Activated gamma-delta T cell treated with anti-CD3 and anti-CD28 coated beads, Interleukin-2, amount 50 U/mL, for 16 hours (primary cell): Measurements from ENCODE around the gene GALNT9.

Source experiments
- DNase-seq: peaks from one replicate; pipeline ENCODE4 v3.0.0-alpha.2; 2020; ENCODE audit warnings: low read depth

GALNT9 gene

DNA sequence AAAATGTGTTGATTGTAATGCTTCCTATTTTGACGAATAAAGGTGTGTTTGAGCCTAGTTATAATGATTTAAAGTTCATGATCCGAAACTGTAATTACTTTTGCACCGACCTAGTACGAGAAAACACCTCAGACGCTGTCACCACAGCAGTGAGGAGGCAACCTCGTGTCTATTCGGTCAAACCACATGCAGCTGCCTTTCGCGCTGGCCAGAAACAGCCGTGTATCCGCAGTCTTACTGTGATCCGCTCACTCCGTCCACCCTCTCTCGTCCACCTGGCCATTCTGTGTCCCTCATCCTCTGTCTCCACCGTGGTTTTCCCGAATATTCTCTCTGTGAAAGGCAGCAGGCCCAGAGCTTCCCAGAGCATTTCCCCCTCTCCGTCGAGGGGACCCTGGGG lies 118.1 kb downstream of the GALNT9 start:
- no peak for DNase-seq

DNA sequence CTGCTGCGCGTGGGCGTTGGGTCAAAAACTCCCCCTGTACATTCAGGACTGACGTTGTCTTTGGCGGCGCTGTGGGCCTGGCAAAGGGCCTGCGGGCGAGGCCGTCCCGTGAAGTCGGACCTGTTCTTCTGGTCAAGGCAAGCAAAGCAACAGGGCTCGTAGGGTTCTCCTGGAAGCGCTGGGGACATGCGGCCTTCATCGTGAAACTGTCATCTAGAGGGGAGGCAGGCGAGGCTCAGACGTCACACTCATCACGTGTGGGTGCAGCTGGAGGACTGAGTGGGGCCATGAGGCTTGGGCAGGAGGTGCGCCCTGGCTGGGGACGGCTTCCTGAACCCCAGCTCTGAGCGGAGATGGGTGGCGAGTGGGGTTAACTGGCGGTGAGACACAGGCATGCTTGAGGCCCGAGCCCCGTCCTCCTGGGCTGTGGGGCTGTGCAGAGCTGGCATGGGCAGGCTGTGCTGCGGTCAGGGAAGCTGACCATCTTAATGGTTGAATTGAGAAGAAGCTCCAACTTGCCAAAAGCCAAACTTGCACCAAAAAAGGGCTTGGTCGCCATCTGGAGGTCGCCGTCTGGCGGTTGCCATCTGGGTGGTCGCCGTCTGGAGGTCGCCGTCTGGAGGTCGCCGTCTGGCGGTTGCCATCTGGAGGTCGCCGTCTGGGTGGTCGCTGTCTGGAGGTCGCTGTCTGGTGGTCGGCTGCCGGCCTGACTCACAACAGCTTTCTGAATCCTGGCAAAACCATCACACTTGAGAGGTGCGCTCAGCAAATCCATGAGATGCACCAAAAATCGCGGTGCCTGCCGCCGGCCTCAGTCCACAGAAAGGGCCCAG lies 119.0 kb downstream of the GALNT9 start:
- DNase-seq: no peak

GRCh38 chr12:132209619-132210222 lies 119.7 kb downstream of the GALNT9 start:
- no peak for DNase-seq

- DNase-seq: no peak
Measured at GRCh38 chr12:132208153-132208823, 121.1 kb downstream of the GALNT9 start.

DNA sequence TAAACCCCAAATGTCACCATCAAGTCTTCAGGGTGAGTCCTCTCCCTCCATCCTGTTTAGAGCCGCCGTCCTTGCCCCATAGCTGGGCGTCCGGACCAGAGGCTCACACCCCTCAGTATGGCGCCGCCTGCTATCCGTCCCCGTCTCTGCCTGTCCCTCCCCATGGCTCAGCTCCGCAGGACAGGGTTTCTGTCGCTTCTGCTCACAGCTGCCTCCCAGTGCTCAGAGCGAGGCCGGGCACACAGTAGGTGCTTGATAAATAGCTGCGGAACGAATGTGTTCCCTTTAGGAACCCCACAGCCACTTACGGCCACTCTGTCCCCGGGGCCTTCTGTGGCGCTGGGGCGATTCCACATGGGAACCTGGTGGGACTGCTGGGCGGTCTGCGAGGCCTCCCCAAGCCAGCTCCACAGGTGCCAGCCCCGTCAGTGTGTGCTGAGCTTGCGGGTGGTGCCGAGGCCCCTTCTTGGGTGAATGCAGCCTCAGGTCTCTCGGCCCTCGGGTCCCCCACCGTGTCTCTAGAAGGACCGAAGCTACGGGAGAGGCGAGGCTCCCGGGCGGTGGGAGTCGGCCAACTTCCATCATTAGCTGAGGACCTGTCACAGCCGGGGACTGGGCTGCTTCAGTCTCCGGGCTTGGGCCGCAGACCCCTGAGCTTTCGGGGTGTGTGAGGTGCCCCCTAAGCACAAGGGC lies 122.2 kb downstream of the GALNT9 start:
- no peak for DNase-seq

DNA sequence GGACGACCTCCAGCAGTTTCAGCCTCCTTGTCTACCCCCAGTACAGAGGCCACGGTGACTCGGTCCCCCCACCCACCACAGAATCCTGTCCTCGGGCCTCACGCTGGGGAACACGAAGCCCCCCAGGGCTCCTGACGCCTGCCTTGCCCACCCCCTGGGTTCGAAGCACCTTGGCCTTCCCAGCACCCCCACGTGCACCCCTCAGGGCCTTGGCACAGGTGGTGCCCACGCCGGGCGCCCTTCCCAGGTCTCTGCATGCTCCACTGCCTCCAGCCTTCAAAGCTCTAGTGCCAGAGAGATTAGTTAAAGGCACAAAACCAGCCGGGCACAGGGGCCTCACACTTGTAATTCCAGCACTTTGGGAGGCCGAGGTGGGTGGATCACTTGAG lies 123.3 kb downstream of the GALNT9 start:
- no peak for DNase-seq

DNA sequence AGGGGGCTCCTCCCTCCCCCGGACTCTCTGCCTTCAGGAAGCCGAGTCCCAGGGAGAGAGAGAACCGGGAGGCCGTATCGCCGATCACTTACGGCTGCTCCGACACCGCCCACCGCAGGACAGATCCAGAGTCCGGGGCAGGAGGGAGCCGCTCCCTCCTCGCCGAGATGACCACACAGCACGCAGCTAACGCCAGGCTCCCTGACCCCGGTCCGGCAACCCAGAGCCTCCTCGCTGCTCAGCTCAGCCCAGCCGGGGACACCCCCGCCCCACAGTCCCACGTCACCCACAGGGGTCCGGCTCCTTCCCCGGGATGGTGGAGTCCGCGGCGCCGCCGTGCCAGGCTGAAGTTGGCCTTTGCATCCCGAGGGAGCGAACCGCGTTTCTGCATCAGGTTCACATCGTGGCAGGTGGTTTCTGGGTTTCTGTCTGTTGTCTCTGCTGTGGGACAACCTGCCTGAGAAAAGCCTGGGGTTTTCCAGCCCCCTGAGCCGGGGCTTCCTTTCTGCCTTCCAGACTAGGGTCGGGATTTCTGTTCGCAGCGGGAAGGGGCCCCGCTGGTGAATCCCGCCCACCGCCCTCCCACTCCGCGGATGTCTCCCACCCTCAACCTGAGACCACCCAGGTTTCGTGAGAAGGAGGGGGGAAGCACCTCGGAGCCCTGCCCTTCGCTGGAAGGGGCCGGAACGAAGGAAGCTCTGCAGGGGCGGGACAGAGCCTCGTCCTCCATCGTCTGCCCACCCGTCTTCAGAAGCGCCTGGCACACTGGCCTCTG lies 123.9 kb downstream of the GALNT9 start:
- no peak for DNase-seq

DNA sequence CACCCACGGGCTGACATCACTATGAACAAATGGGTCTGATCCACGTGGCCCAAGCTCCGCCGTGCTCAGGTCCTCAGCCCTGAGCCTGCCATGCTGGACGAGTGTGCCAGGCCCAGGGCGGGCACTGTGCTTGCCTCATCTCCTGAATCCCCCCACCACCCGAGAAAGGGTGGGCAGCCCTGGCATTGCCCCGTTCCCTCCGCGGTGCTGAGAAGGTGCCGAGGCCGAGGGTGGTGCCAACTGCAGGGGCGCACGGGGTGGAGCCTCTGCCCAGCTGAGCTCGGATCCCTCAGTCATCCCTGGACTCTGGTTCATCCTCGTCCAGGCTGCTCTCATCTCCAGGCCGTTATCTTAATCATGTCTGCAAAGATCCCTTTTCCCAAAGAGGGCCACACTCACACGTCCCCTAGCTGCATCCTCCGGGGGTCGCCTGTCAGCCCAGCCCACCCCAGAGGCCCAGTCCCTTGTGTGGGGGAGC lies 124.6 kb downstream of the GALNT9 start:
- no peak for DNase-seq

- DNase-seq: no peak
Measured at GRCh38 chr12:132204063-132204792, 125.2 kb downstream of the GALNT9 start.

GRCh38 chr12:132202929-132203721 lies 126.3 kb downstream of the GALNT9 start:
- DNase-seq: no peak

DNA sequence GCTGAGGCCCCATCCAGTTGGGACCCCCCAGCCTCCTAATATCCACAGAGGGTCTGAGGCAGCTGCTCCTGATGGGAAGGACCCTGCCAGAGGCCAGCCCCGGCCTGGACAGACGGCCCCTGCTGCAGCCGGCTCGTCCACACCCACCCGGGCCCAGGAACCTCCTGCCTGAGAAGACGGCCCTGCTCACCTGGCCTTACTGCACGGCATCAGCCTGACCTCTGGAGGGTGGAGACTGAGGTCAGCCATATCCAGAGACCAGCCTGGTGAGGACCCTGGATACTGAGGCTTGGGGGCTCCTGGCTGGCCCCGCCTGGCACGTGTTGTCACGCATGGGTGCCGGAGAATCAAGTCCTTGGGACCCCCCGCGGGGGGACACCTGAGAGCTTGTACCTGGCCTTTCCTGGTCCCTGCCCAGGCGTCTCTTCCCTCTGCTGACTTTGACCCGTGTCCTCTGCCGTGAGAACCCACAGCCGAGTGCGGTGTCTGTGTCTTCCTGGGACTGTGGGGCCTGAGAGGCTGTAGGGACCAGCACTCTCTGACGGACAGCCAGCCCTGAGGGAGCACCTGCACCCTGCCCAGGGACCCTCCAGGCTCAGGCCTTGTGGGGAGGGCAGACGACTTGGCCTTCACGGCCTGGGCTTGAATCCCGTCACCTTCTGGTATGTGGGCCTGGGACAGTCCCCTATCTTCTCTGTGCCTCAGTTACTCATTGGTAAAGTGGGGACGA lies 127.8 kb downstream of the GALNT9 start:
- DNase-seq: no peak

DNA sequence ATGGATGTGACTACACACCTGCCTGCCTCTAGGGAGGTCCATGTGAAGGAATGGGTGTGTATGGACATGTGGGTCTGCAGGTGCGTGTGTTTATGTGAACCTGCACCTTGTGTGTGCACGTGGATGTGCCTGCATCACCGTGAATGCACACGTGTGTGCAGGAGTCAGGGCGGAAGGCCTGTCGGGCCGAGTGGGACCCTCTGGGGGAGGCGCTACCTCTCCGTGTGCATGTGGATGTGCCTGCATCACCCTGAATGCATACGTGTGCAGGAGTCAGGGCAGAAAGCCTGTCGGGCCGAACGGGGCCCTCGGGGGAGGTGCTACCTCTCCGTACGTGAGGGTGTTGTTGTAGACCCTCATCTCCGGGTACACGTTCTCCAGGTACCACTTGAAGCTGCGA lies 128.6 kb downstream of the GALNT9 start:
- DNase-seq: no peak

DNA sequence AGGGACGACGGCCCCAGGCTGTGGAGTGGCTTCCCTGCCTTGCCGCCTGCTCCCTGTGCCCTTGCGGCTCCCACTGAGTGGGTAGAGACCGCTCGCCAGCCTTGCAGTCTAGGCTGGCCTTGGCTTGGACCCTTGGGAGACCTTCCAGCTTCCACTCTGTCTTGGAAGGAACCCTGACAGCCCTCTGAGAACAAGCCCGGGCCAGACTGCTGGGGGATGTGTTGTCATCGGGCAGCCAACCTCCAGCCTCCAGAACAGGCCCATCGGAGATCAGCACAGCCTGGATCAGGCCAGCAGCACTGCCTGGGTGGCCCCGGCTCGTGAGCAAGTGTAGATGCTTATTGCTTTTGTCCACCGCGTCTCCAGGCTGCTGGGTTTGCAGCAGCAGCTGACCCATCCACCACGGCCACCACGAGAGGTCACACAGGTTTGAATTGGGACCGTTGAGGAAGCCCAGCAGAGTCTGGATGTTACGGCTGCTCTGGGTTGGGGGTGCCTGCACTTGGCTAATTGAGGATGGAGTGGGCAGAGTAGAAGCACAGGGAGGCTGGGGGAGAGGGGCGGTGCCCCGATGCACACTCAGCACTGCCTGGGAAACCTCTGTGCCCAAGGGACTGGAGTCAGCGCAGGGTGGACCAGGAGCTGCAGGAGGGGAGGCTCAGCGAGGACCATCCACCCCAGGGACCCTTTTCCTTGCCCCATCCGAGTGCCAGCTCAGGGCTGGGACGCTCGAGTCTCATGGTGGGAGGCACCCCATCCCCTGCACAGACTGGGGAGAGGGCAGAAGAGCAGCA lies 129.7 kb downstream of the GALNT9 start:
- no peak for DNase-seq

- no peak for DNase-seq
Measured at GRCh38 chr12:132199101-132199500, 130.3 kb downstream of the GALNT9 start.

GRCh38 chr12:132197581-132198354 lies 131.6 kb downstream of the GALNT9 start:
- no peak for DNase-seq

DNA sequence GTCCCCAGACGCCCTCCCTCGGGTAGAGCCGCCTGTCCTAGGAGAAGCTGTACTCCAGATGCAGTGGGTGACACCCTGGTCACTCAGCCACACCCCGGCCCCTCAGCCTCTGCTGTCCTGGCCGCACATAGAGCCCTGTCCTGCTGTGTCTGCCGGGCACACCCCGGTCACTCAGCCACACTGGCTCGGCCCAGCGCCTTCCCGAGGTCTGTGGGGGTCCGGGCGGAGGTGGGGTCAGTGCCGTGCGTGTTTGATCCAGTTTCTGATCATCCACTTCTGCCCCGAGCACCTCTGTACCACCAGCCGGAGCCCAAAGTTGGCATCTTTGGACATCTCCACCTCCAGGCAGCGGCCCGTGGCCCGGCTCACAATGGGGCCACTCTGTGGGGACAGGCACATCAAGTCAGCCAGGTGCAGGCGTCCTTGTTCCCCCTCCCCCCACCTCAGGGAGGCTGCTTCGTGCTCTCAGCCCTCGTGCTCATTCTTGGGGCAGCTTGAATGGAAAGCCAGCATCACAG lies 132.5 kb downstream of the GALNT9 start:
- DNase-seq: no peak

DNA sequence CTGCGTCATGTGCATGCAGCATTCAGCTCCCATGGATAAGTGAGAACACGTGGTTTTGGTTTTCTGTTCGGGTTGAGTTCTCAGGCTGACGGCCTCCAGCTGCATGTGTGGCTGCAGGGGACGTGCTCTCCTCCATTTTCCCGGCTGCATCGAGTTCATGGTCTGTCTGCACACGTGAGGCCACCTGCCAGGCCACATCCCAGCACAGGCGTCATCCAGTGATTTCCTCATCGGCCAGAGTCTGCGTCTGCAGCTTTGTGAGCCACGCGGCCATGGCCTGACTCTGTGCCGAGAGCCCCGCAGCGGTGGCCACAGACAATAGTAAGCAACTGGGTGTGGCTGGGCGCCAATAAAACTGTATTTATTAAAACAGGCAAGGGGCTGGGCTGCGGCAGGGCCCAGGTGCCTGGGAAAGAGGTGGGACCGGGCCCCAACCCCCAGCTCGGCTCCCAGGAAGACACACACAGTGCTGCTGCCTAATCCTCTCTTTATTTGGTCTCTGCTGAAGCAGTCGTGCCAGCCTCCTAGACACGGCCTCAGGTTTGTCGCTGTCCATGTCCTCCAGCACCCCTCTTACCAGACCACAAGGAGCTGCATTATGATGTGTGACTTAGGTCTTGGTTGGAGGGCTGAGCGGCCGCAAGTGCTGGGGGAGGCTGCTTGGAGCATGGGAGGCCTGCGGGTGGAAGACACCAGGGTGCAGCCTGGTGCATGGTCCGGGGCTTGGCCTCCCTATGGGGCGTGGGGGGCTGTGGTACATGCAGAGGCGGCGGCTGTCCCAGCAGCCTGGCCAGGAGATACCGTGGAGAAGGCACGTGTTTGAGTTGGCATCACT lies 133.1 kb downstream of the GALNT9 start:
- no peak for DNase-seq
